Calu3 (cell line): ENCODE data around the gene RAB28. TPM values are rescaled to one million over a fixed set of nuclear protein-coding genes. Genes with fewer than 3 reads are reported as not detected.

Experiments
- BruUV-seq: library from RNA; stranded (reverse); fragments of 400-500 nt; replicated peaks from 2 replicates; lab custom pipeline; 2021; lab: Mats Ljungman, UMichigan
- CTCF ChIA-PET: fragments of 300-600 bp; sonication (Branson Sonifier 250); formaldehyde crosslinking; loops from one replicate; lab custom pipeline; 2022; ENCODE audit warnings: antibody characterized with exemption; lab: Charles Lee
- DNase-seq: peaks from one replicate; pipeline ENCODE4 v3.0.0; 2022
- H3K27ac Mint-ChIP-seq: one replicate; pipeline ENCODE4 v1.8.0; 2022; ENCODE audit warnings: mixed read lengths; ENCODE audit not compliant: unreplicated experiment
- H3K27me3 Mint-ChIP-seq: one replicate; pipeline ENCODE4 v1.8.0; 2022; ENCODE audit warnings: mixed read lengths; ENCODE audit not compliant: unreplicated experiment
- H3K36me3 Mint-ChIP-seq: one replicate; pipeline ENCODE4 v1.8.0; 2022; ENCODE audit warnings: mild to moderate bottlenecking, moderate library complexity, mixed read lengths; ENCODE audit not compliant: insufficient read depth, unreplicated experiment
- H3K4me1 Mint-ChIP-seq: one replicate; pipeline ENCODE4 v1.8.0; 2022; ENCODE audit warnings: mild to moderate bottlenecking, low read depth, mixed read lengths; ENCODE audit not compliant: unreplicated experiment
- H3K4me3 Mint-ChIP-seq: one replicate; pipeline ENCODE4 v1.8.0; 2022; ENCODE audit warnings: mild to moderate bottlenecking, low read depth, moderate library complexity, mixed read lengths; ENCODE audit not compliant: unreplicated experiment
- H3K9me3 Mint-ChIP-seq: one replicate; pipeline ENCODE4 v1.8.0; 2022; ENCODE audit warnings: low read depth, mixed read lengths; ENCODE audit not compliant: unreplicated experiment
- CTCF ChIP-seq: fragments of 200-600 bp; IDR thresholded peaks from one replicate; pipeline ENCODE4 v1.8.0; 2022; ENCODE audit warnings: antibody characterized with exemption; ENCODE audit not compliant: unreplicated experiment
- intact Hi-C: fragments of 100-400 bp; cut with micrococcal nuclease; formaldehyde crosslinking; loops from one replicate; pipeline ENCODE4 v1.10.0; 2022; ENCODE audit not compliant: unreplicated experiment
- total RNA-seq: library from RNA; stranded (reverse); gene quantifications from 2 replicates; pipeline ENCODE4 v1.2.3, GENCODE V29; 2022

Gene RAB28
- total RNA-seq, 1 experiment from 2014 or later = 10.6 TPM

GRCh38 chr4:13526658-13527057, 42.5 kb upstream of the RAB28 start:
- no peaks in the 10 kb centered on the region for H3K4me1 Mint-ChIP-seq
- H3K9me3 Mint-ChIP-seq = no peaks in the 10 kb centered on the region
- intact Hi-C loops = no loop called here
- CTCF ChIA-PET = no interaction called here
- H3K27ac Mint-ChIP-seq = no peak overlapping the region
- H3K27me3 Mint-ChIP-seq = peaks cover 8% of the 10 kb centered on the region
- TF ChIP-seq CTCF = no peak
- BruUV-seq = no TSS peak
- no peak for DNase-seq
- no peaks in the 10 kb centered on the region for H3K36me3 Mint-ChIP-seq
- H3K4me3 Mint-ChIP-seq = no peak overlapping the region

- CTCF ChIA-PET = no interaction called here
- H3K27ac Mint-ChIP-seq = no peak overlapping the region
- intact Hi-C loops = no loop called here
- no peaks in the 10 kb centered on the region for H3K4me1 Mint-ChIP-seq
- H3K4me3 Mint-ChIP-seq = no peak overlapping the region
- TF ChIP-seq CTCF = no peak
- H3K27me3 Mint-ChIP-seq = no peaks in the 10 kb centered on the region
- no peaks in the 10 kb centered on the region for H3K36me3 Mint-ChIP-seq
- DNase-seq = no peak
- BruUV-seq = no TSS peak
- no peaks in the 10 kb centered on the region for H3K9me3 Mint-ChIP-seq
Observed at GRCh38 chr4:13525606-13526281, 41.6 kb upstream of the RAB28 start.

GRCh38 chr4:13524504-13525243, 40.5 kb upstream of the RAB28 start:
- Mint-ChIP-seq H3K4me3 (no peak overlapping the region), H3K27me3 (no peaks in the 10 kb centered on the region), H3K4me1 (no peaks in the 10 kb centered on the region), H3K27ac (no peak overlapping the region), H3K9me3 (no peaks in the 10 kb centered on the region), H3K36me3 (no peaks in the 10 kb centered on the region)
- BruUV-seq = no TSS peak
- CTCF ChIA-PET = no interaction called here
- intact Hi-C loops = no loop called here
- DNase-seq = no peak
- TF ChIP-seq CTCF = no peak

- intact Hi-C loops = no loop called here
- BruUV-seq = no TSS peak
- Mint-ChIP-seq H3K4me3 (no peak overlapping the region), H3K27me3 (no peaks in the 10 kb centered on the region), H3K36me3 (no peaks in the 10 kb centered on the region), H3K9me3 (no peaks in the 10 kb centered on the region), H3K4me1 (no peaks in the 10 kb centered on the region), H3K27ac (no peak overlapping the region)
- CTCF ChIA-PET = no interaction called here
- DNase-seq = no peak
- TF ChIP-seq CTCF = no peak
Observed at GRCh38 chr4:13523591-13524503, 39.7 kb upstream of the RAB28 start.
